H9 (cell line): ENCODE results near the gene PFN3. TPM values are rescaled to one million over a fixed set of nuclear protein-coding genes. Genes with fewer than 3 reads are reported as not detected.
"Not testable (repeated sequence)": the region's sequence is repeated elsewhere in the genome, so short reads cannot be mapped to it uniquely, and the experiment has no call there.

Source experiments
- DNase-seq: peaks from one replicate; pipeline ENCODE4 v3.0.0-alpha.2; 2017
- H2AFZ ChIP-seq: one replicate; pipeline ENCODE4 v1.6.1; 2013; ENCODE audit warnings: mild to moderate bottlenecking, low read length, control low read depth, moderate library complexity
- H2AK5ac ChIP-seq: 2 replicates; pipeline ENCODE4 v1.6.1; 2013; ENCODE audit warnings: low read length, control low read depth, mixed read lengths; ENCODE audit not compliant: insufficient read length
- H2BK120ac ChIP-seq: one replicate; pipeline ENCODE4 v1.6.1; 2013; ENCODE audit warnings: low read depth, mild to moderate bottlenecking, low read length, control low read depth, inconsistent platforms; ENCODE audit not compliant: poor library complexity, severe bottlenecking
- H2BK12ac ChIP-seq: 2 replicates; pipeline ENCODE4 v1.6.1; 2013; ENCODE audit warnings: low read length, control low read depth, mixed read lengths, low read depth; ENCODE audit not compliant: insufficient read length
- H2BK15ac ChIP-seq: 2 replicates; pipeline ENCODE4 v1.6.1; 2013; ENCODE audit warnings: low read depth, low read length, control low read depth
- H2BK20ac ChIP-seq: one replicate; pipeline ENCODE4 v1.6.1; 2013; ENCODE audit warnings: low read depth, mild to moderate bottlenecking, low read length, control low read depth, inconsistent platforms; ENCODE audit not compliant: poor library complexity, severe bottlenecking
- H2BK5ac ChIP-seq: 2 replicates; pipeline ENCODE4 v1.6.1; 2013; ENCODE audit warnings: low read length, control low read depth, mixed read lengths; ENCODE audit not compliant: insufficient read length
- H3K14ac ChIP-seq: 2 replicates; pipeline ENCODE4 v1.6.1; 2013; ENCODE audit warnings: low read length, control low read depth; ENCODE audit not compliant: insufficient read depth
- H3K18ac ChIP-seq: 2 replicates; pipeline ENCODE4 v1.6.1; 2013; ENCODE audit warnings: low read depth, mild to moderate bottlenecking, mixed read lengths, low read length, control low read depth; ENCODE audit not compliant: insufficient read length
- H3K23ac ChIP-seq: 2 replicates; pipeline ENCODE4 v1.6.1; 2013; ENCODE audit warnings: low read length, control low read depth, mixed read lengths, low read depth; ENCODE audit not compliant: insufficient read length
- H3K23me2 ChIP-seq: 2 replicates; pipeline ENCODE4 v1.6.1; 2013; ENCODE audit warnings: low read depth, mild to moderate bottlenecking, mixed read lengths, low read length, control low read depth; ENCODE audit not compliant: insufficient read length, poor library complexity, severe bottlenecking
- H3K27ac ChIP-seq: 2 replicates; pipeline ENCODE4 v1.5.1; 2013; ENCODE audit warnings: low read length, control low read depth, mixed read lengths, low read depth; ENCODE audit not compliant: insufficient read length
- H3K27me3 ChIP-seq: 2 replicates; pipeline ENCODE4 v1.6.1; 2013; ENCODE audit warnings: low read length, control low read depth, inconsistent platforms; ENCODE audit not compliant: insufficient read depth
- H3K4ac ChIP-seq: 2 replicates; pipeline ENCODE4 v1.6.1; 2013; ENCODE audit warnings: low read depth, mild to moderate bottlenecking, control low read depth, inconsistent platforms, low read length, moderate library complexity
- H3K4me1 ChIP-seq: 2 replicates; pipeline ENCODE4 v1.6.1; 2013; ENCODE audit warnings: low read length, control low read depth, inconsistent platforms; ENCODE audit not compliant: insufficient read depth
- H3K4me2 ChIP-seq: 2 replicates; pipeline ENCODE4 v1.6.1; 2013; ENCODE audit warnings: low read length, control low read depth, mixed read lengths; ENCODE audit not compliant: insufficient read length, insufficient read depth
- H3K56ac ChIP-seq: 2 replicates; pipeline ENCODE4 v1.6.1; 2013; ENCODE audit warnings: low read depth, mild to moderate bottlenecking, mixed read lengths, low read length, control low read depth; ENCODE audit not compliant: insufficient read length
- H3K79me1 ChIP-seq: 2 replicates; pipeline ENCODE4 v1.6.1; 2013; ENCODE audit warnings: low read depth, mild to moderate bottlenecking, moderate library complexity, low read length, control low read depth, inconsistent platforms; ENCODE audit not compliant: insufficient read depth, poor library complexity, severe bottlenecking
- H3K79me2 ChIP-seq: 2 replicates; pipeline ENCODE4 v1.6.1; 2013; ENCODE audit warnings: low read length, control low read depth, inconsistent platforms; ENCODE audit not compliant: insufficient read depth
- H3K9ac ChIP-seq: 2 replicates; pipeline ENCODE4 v1.6.1; 2013; ENCODE audit warnings: low read length, control low read depth, mixed read lengths; ENCODE audit not compliant: insufficient read length; ENCODE audit errors: extremely low read depth
- H3K9me3 ChIP-seq: one replicate; pipeline ENCODE4 v1.6.1; 2013; ENCODE audit warnings: low read depth, low read length, inconsistent platforms; ENCODE audit not compliant: control insufficient read depth
- H3T11ph ChIP-seq: one replicate; pipeline ENCODE4 v1.6.1; 2013; ENCODE audit warnings: mild to moderate bottlenecking, low read length, control low read depth, inconsistent platforms
- H4K20me1 ChIP-seq: one replicate; pipeline ENCODE4 v1.6.1; 2013; ENCODE audit not compliant: control insufficient read depth, insufficient read length, insufficient read depth
- H4K5ac ChIP-seq: 2 replicates; pipeline ENCODE4 v1.6.1; 2013; ENCODE audit warnings: low read depth, mild to moderate bottlenecking, mixed read lengths, low read length, control low read depth; ENCODE audit not compliant: insufficient read length
- H4K8ac ChIP-seq: replicated peaks from 2 replicates; pipeline ENCODE4 v1.6.1; 2013; ENCODE audit warnings: low read length, control low read depth, mixed read lengths, low read depth; ENCODE audit not compliant: insufficient read length
- H4K91ac ChIP-seq: 2 replicates; pipeline ENCODE4 v1.6.1; 2013; ENCODE audit warnings: low read depth, mild to moderate bottlenecking, moderate library complexity, mixed read lengths, low read length, control low read depth; ENCODE audit not compliant: insufficient read length
- H3K27ac Mint-ChIP-seq, 3 experiments: 2 replicates in 2 of 3; 3 replicates in 1 of 3; pipeline ENCODE4 v1.8.0; 2020 to 2021; ENCODE audit warnings: mixed read lengths in 3 of 3, mild to moderate bottlenecking in 1 of 3, moderate library complexity in 1 of 3
- H3K27me3 Mint-ChIP-seq: 2 replicates; pipeline ENCODE4 v1.8.0; 2021; ENCODE audit warnings: low read depth, mild to moderate bottlenecking, moderate library complexity, mixed read lengths
- H3K36me3 Mint-ChIP-seq, 3 experiments: 2 replicates in 2 of 3; 3 replicates in 1 of 3; pipeline ENCODE4 v1.8.0; 2020 to 2021; ENCODE audit warnings: low read depth in 3 of 3, mixed read lengths in 3 of 3; ENCODE audit not compliant: insufficient read depth in 1 of 3
- H3K4me1 Mint-ChIP-seq, 2 experiments: 2 replicates each; pipeline ENCODE4 v1.8.0; 2020; ENCODE audit warnings: mixed read lengths in 2 of 2
- H3K4me3 Mint-ChIP-seq, 2 experiments: 2 replicates in 1 of 2; 3 replicates in 1 of 2; pipeline ENCODE4 v1.8.0; 2020 to 2021; ENCODE audit warnings: mild to moderate bottlenecking in 2 of 2, mixed read lengths in 2 of 2, moderate library complexity in 1 of 2
- H3K9me3 Mint-ChIP-seq, 2 experiments: 2 replicates in 1 of 2; 3 replicates in 1 of 2; pipeline ENCODE4 v1.8.0; 2020; ENCODE audit warnings: mild to moderate bottlenecking in 2 of 2, mixed read lengths in 2 of 2, moderate library complexity in 1 of 2
- WGBS: extraction: QIAGEN DNeasy Blood & Tissue Kit; methylation state at CpG from one replicate; pipeline ENCODE4 v1.1.7; 2013; ENCODE audit warnings: missing lambda C conversion rate, low lambda C conversion rate, mixed read lengths; ENCODE audit not compliant: insufficient read length; ENCODE audit errors: extremely low coverage; 5-methylcytosine and 5-hydroxymethylcytosine counted together
- total RNA-seq: library from RNA; stranded (reverse); gene quantifications from 2 replicates; pipeline ENCODE4 v1.2.1, GENCODE V29; 2021
- TF ChIP-seq, protein P1 (sequence below): fragments of 200-600 bp; sonication (generic); conservative IDR thresholded peaks from 3 replicates; pipeline ENCODE4 v1.8.0; 2021; ENCODE audit warnings: antibody characterized with exemption, mild to moderate bottlenecking

Gene PFN3
- total RNA-seq, 1 experiment from 2014 or later = not detected

DNA sequence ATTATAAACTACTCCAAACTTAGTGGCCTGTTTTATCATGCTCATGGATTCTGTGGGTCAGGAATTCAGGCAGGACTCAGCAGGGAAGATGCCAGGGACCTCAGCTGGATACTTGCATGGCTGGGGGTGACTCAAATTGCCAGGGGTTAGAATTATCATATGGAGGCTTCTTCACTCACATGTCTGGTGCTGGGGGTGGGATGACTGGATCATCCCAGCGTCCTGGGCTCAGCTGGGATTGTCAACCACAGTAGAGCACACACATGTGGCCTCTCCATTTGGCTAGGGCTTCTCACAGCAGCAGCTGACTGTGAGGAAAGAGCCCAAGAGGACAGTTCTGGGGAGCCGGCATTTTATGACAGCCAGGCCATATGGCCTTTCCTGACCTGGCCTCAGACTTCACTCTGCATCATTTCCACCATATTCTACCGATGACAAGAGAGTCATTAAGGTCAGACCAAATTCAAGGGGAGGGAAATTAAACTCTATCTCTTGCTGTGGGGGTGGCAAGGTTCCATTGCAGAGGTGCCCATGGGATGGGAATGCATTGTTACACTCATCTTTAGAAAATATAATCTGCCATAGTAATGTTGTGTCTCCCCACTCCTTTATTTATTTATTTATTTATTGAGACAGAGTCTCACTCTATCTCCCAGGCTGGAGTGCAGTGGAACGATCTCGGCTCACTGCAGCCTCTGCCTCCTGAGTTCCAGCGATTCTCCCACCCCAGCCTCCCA lies 20.8 kb upstream of the PFN3 start:
- WGBS = no CpG with 5 or more reads among the region's 6 CpGs
- Histone ChIP-seq H3K79me1 (no peaks in the 10 kb centered on the region), H4K5ac (no peak overlapping the region), H3K23ac (no peak overlapping the region), H3K4ac (no peak overlapping the region), H4K20me1 (no peaks in the 10 kb centered on the region), H3K4me2 (no peak overlapping the region), H2AK5ac (no peak overlapping the region), H2BK5ac (no peak overlapping the region), H2BK12ac (no peak overlapping the region), H2BK120ac (no peak overlapping the region), H3T11ph (no peak overlapping the region), H3K9ac (no peak overlapping the region), H2AFZ (no peak overlapping the region), H3K56ac (no peak overlapping the region), H2BK20ac (no peak overlapping the region), H4K8ac (no peak overlapping the region), H3K27me3 (no peaks in the 10 kb centered on the region), H4K91ac (no peak overlapping the region), H3K14ac (no peak overlapping the region), H2BK15ac (no peak overlapping the region), H3K27ac (no peak overlapping the region), H3K9me3 (no peaks in the 10 kb centered on the region), H3K4me1 (no peaks in the 10 kb centered on the region), H3K79me2 (no peaks in the 10 kb centered on the region), H3K18ac (no peak overlapping the region), H3K23me2 (no peaks in the 10 kb centered on the region)
- no peak overlapping the region; a peak in 1 of 7 replicates for H3K27ac Mint-ChIP-seq
- H3K27me3 Mint-ChIP-seq = peaks cover 12% of the 10 kb centered on the region
- H3K9me3 Mint-ChIP-seq = no peaks in the 10 kb centered on the region
- no peak for DNase-seq
- no peak overlapping the region for H3K4me3 Mint-ChIP-seq
- TF ChIP-seq, protein P1, sequence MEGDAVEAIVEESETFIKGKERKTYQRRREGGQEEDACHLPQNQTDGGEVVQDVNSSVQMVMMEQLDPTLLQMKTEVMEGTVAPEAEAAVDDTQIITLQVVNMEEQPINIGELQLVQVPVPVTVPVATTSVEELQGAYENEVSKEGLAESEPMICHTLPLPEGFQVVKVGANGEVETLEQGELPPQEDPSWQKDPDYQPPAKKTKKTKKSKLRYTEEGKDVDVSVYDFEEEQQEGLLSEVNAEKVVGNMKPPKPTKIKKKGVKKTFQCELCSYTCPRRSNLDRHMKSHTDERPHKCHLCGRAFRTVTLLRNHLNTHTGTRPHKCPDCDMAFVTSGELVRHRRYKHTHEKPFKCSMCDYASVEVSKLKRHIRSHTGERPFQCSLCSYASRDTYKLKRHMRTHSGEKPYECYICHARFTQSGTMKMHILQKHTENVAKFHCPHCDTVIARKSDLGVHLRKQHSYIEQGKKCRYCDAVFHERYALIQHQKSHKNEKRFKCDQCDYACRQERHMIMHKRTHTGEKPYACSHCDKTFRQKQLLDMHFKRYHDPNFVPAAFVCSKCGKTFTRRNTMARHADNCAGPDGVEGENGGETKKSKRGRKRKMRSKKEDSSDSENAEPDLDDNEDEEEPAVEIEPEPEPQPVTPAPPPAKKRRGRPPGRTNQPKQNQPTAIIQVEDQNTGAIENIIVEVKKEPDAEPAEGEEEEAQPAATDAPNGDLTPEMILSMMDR = no peak
- no peaks in the 10 kb centered on the region; a peak in 1 of 7 replicates for H3K36me3 Mint-ChIP-seq
- H3K4me1 Mint-ChIP-seq = peaks cover 10 to 11% of the 10 kb centered on the region in 2 experiments

DNA sequence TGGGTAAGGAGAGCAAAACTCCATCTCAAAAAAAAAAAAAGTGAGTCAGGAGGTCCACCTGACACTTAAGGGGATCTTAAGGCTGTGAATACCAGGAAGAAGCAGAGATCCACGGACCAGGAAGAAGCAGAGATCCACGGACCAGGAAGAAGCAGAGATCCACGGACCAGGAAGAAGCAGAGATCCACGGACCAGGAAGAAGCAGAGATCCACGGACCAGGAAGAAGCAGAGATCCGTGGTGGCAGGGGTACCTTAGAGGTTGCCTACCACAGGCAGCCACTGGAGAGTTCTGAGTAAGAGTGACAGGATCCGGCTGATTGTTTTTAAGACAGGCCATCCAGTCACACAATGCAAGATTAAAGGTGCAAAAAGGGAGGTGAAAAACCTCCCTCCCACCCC lies 20.0 kb upstream of the PFN3 start:
- not testable (repeated sequence) for H2BK120ac ChIP-seq, H3K14ac ChIP-seq, H3K4me2 ChIP-seq, H3K23ac ChIP-seq, H2BK20ac ChIP-seq, H4K20me1 ChIP-seq, H3K4me1 ChIP-seq, H2BK15ac ChIP-seq, DNase-seq, H4K91ac ChIP-seq, H3K27ac ChIP-seq, H3K27ac Mint-ChIP-seq, H2AK5ac ChIP-seq, H4K5ac ChIP-seq, H3K79me1 ChIP-seq, H3K9me3 ChIP-seq, H3K9ac ChIP-seq, H3T11ph ChIP-seq, H3K27me3 ChIP-seq, H4K8ac ChIP-seq, H2BK5ac ChIP-seq, H3K4me1 Mint-ChIP-seq, H2BK12ac ChIP-seq, H3K56ac ChIP-seq, H2AFZ ChIP-seq, H3K4ac ChIP-seq, H3K4me3 Mint-ChIP-seq, H3K79me2 ChIP-seq, H3K9me3 Mint-ChIP-seq, H3K36me3 Mint-ChIP-seq, H3K18ac ChIP-seq, H3K23me2 ChIP-seq
- no CpG with 5 or more reads among the region's 7 CpGs for WGBS
- H3K27me3 Mint-ChIP-seq = peaks cover 13% of the 10 kb centered on the region
